Fibroblast of pulmonary artery (primary cell): Measurements from ENCODE around the gene TIMELESS.
"Not testable (repeated sequence)": the region's sequence is repeated elsewhere in the genome, so short reads cannot be mapped to it uniquely, and the experiment has no call there.

Experiments
- DNase-seq: peaks from one replicate; pipeline ENCODE4 v3.0.0-alpha.2; 2010; ENCODE audit warnings: low read depth
- H3K4me3 ChIP-seq: replicated peaks from 2 replicates; pipeline ENCODE4 v1.5.1; 2011; ENCODE audit warnings: low read depth, mild to moderate bottlenecking, control low read depth, low read length, moderate library complexity
- TF ChIP-seq, protein P1 (sequence below): IDR thresholded peaks from 2 replicates; pipeline ENCODE4 v1.5.1; 2011; ENCODE audit warnings: mild to moderate bottlenecking, control low read depth, low read length, inconsistent platforms; ENCODE audit errors: missing control alignments

Gene TIMELESS

DNA sequence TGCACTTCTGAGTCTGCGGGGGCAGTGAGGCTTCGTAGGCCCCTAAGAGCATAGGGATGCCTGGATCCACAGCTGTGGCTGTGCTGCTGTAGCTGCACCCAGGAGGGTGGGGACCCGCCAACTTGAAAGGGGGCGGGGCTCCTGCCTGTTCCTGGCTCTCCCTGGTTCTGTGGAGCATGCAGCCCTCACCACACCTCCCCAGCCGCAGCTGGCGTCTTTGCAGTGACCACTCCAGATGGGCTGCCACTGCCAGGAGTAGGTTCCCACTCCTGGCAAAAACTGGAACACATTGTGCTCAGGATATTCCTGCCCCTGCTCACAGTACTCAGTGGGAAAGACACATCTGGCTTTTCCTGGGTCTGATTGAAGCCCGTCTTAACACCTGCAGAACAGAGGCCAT, 35.8 kb downstream of the TIMELESS start:
- TF ChIP-seq, protein P1, sequence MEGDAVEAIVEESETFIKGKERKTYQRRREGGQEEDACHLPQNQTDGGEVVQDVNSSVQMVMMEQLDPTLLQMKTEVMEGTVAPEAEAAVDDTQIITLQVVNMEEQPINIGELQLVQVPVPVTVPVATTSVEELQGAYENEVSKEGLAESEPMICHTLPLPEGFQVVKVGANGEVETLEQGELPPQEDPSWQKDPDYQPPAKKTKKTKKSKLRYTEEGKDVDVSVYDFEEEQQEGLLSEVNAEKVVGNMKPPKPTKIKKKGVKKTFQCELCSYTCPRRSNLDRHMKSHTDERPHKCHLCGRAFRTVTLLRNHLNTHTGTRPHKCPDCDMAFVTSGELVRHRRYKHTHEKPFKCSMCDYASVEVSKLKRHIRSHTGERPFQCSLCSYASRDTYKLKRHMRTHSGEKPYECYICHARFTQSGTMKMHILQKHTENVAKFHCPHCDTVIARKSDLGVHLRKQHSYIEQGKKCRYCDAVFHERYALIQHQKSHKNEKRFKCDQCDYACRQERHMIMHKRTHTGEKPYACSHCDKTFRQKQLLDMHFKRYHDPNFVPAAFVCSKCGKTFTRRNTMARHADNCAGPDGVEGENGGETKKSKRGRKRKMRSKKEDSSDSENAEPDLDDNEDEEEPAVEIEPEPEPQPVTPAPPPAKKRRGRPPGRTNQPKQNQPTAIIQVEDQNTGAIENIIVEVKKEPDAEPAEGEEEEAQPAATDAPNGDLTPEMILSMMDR: no peak
- H3K4me3 ChIP-seq: no peak overlapping the region
- DNase-seq: no peak

DNA sequence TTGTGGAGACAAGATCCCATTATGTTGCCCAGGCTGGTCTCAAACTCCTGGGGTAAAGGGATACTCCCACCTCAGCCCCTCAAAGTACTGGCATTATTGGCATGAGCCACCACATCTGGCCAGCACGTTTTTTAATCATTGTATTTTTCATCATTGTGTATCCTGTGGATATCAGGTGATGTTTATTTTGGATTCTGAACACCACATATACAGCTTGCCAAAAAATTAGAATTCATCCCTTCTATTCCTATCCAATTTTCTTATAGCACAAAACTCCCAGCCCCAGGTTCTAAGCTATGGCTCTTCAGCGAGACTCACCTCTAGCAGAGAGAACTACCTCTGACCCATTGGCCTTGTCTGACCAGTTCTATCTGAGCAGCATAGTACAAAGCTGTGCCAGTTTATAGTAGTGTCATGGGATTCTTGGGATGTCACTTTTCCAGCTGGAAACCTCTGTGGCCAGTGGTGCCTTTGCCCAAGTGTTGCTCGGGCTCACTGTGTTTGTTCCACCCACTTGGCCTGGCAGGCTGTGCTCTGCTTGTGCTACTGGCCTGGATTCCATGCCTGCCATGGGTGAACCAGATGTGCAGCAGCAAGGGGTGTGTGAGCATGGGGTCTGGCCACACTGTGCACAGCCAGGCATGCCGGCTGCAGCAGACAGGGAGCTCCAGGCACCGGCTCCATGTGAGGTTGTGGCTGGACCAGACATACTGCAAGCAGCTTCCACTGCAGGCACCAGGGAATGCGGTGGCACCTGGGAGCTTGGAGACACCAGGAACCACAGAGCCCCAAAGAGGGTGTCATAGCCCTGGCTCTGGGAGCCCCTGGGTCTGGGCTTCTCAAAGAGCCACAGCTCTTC, 37.2 kb downstream of the TIMELESS start:
- TF ChIP-seq, protein P1: no peak
- no peak overlapping the region for H3K4me3 ChIP-seq
- no peak for DNase-seq

DNA sequence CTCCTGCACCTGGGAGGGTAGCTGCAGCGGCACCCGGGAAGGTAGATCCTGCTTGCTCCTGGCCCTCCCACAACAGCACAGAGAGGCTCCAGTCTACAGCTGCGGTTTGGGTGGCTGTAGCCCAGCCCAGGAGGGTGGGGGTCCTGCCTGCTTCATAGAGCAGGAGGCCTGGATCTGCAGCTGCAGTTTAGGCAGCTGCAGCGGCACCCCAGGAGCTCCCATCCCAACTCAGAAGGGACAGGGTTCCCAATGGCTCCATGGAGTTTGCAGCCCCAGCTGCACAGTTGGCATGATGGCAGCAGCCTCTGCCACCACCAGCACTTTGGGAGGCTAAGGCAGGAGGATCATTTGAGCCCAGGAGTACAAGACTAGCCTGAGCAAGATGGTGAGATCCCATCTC, 38.5 kb downstream of the TIMELESS start:
- no peak overlapping the region for H3K4me3 ChIP-seq
- DNase-seq: no peak
- TF ChIP-seq, protein P1: no peak

DNA sequence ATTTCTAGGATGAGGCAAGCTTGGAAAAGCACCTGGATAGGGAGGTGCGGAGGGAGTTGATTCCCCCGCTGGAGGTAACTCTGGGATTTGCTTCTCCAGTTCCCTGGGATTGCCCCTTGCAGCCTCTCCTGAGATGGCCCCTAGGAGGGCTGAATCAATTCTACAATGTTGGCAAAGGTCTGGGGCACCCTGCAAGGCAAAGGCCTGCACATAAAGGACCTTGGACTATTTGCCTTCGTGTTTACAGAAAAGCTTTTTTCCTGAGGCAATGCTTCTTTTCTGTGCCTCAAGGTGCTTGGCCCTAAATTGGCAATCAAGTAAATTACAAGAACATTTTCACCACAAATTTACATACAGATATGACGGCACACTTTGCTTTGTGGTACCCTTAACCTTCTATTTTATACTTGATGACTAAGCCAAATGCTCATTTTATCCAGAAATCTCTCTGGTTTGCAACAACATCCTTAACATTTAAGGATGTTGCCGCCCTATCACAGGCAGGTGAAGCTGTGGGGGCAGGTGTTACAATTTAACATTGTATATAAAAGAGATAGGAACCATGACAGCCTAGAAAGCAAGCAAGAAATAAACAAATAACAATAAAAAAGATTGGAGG, 40.3 kb downstream of the TIMELESS start:
- TF ChIP-seq, protein P1: no peak
- no peak for DNase-seq
- no peak overlapping the region for H3K4me3 ChIP-seq

DNA sequence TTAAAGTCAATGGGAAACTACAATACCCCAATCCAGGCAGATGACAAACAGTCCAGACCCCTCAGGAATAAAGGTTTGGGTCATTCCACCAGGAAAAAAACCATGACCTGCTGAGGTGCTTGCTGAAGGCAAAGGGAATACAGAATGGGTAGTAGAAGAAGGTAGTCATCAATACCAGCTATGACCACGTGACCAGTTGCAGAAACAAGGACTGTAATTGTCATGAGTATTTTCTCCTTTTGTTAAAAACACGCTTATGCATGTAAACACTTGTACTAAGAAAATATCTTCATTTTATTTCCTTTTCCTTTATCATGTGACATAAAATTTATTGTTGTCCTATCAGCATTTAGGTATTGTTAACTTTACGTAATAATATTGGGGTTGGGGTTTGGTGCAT, 45.0 kb downstream of the TIMELESS start:
- DNase-seq, H3K4me3 ChIP-seq: not testable (repeated sequence)

DNA sequence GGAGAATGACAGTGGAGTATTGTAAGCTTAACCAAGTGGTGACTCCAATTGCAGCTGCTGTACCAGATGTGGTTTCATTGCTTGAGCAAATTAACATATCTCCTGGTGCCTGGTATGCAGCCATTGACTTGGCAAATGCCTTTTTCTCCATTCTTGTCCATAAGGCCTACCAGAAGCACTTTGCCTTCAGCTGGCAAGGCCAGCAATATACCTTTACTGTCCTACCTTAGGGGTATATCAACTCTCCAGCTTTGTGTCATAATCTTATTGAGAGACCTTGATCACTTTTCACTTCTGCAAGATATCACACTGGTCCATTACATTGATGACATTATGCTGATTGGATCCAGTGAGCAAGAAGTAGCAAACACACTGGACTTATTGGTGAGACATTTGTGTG, 47.6 kb downstream of the TIMELESS start:
- DNase-seq: not testable (repeated sequence)

DNA sequence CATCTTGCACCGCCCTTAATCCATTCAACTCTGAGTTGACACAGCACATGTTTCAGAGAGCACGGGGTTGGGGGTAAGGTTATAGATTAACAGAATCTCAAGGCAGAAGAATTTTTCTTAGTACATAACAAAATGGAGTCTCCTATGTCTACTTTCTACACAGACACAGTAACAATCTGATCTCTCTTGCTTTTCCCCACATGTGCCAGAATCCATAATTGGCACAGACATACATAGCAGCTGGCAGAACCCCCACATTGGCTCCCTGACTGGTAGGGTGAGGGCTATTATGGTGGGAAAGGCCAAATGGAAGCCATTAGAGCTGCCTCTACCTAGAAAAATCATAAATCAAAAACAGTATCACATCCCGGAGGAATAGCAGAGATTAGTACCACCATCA, 48.1 kb downstream of the TIMELESS start:
- not testable (repeated sequence) for DNase-seq, H3K4me3 ChIP-seq

More for the DNA sequence above, 47.6 kb downstream of the TIMELESS start:
- not testable (repeated sequence) for H3K4me3 ChIP-seq

DNA sequence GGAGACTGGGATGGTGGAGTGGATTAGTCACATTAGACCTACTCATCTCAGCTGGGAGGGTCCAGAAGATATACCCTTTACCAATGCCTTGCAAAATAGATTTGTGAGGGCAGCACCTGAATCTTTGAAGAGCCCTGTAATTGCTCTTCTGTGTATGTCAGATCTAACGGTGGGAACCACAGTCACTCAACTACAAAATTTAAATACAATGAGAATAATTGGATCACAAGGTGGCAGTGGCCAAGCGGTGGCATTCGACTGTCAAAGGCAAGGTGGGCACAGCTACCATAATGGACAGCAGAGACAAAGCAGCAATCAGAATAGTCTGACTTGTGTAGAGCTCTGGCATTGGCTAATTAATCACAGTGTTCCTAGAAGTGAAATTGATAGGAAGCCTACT, 49.8 kb downstream of the TIMELESS start:
- DNase-seq: not testable (repeated sequence)

DNA sequence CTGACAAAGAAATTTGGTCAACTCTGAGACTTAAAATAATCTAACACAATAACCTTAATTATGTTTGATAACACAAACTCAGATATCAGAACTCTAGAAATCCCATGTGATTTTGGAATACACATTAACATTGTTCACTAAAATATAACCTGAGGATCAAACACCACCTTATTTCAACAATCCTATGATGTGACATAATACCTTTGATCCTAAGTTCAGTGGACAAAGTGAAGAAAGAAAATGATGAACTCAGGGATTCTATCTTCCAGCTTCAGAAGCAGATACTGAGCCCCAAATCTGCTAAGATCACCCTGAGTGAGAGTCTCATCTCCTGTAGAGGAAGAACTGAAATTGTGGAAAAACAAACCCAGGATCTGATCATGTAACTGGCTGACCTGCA, 50.9 kb downstream of the TIMELESS start:
- DNase-seq: no peak
- no peak overlapping the region for H3K4me3 ChIP-seq
- TF ChIP-seq, protein P1: no peak

More for the DNA sequence above, 49.8 kb downstream of the TIMELESS start:
- H3K4me3 ChIP-seq: not testable (repeated sequence)
